NT2/D1 (cell line): ENCODE results near the gene PPM1A.

ENCODE experiments used
- DNase-seq: peaks from one replicate; pipeline ENCODE4 v3.0.0-alpha.2; 2011; ENCODE audit warnings: low read depth, low spot score
- H3K27me3 ChIP-seq: 2 replicates; pipeline ENCODE4 v1.6.0; 2011; ENCODE audit warnings: mild to moderate bottlenecking; ENCODE audit not compliant: insufficient read length, insufficient read depth
- H3K36me3 ChIP-seq: 2 replicates; pipeline ENCODE4 v1.6.1; 2011; ENCODE audit warnings: mild to moderate bottlenecking, low read length, mixed read lengths; ENCODE audit not compliant: insufficient read depth, insufficient read length
- H3K4me1 ChIP-seq: 2 replicates; pipeline ENCODE4 v1.5.1; 2011; ENCODE audit not compliant: insufficient read depth, insufficient read length
- H3K4me3 ChIP-seq: 2 replicates; pipeline ENCODE4 v1.5.1; 2011; ENCODE audit warnings: low read depth; ENCODE audit not compliant: insufficient read length
- H3K9ac ChIP-seq: 2 replicates; pipeline ENCODE4 v1.6.0; 2011; ENCODE audit warnings: low read depth; ENCODE audit not compliant: insufficient read length
- H3K9me3 ChIP-seq: 2 replicates; pipeline ENCODE4 v1.5.1; 2011; ENCODE audit warnings: mild to moderate bottlenecking, low read length; ENCODE audit not compliant: insufficient read depth
- SUZ12 ChIP-seq: IDR thresholded peaks from 2 replicates; pipeline ENCODE4 v1.6.1; 2011; ENCODE audit not compliant: insufficient read length, insufficient read depth; ENCODE audit errors: extremely low read depth
- YY1 ChIP-seq: IDR thresholded peaks from 2 replicates; pipeline ENCODE4 v1.6.1; 2011; ENCODE audit not compliant: insufficient read length, insufficient read depth
- ZNF274 ChIP-seq: IDR thresholded peaks from 2 replicates; pipeline ENCODE4 v1.6.1; 2011; ENCODE audit warnings: mild to moderate bottlenecking, low read depth, low read length

Gene PPM1A

GRCh38 chr14:60288279-60288678, 39.3 kb downstream of the PPM1A start:
- no peaks in the 10 kb centered on the region for H3K9me3 ChIP-seq
- H3K27me3 ChIP-seq: no peaks in the 10 kb centered on the region
- TF ChIP-seq SUZ12: no peak
- no peak for DNase-seq
- H3K4me1 ChIP-seq: no peaks in the 10 kb centered on the region
- no peak overlapping the region for H3K9ac ChIP-seq
- H3K36me3 ChIP-seq: peaks cover 21% of the 10 kb centered on the region
- no peak overlapping the region for H3K4me3 ChIP-seq

GRCh38 chr14:60294411-60295069, 45.5 kb downstream of the PPM1A start:
- TF ChIP-seq SUZ12: no peak
- no peak for TF ChIP-seq ZNF274
- no peak for TF ChIP-seq YY1
- Histone ChIP-seq H3K9me3 (no peaks in the 10 kb centered on the region), H3K36me3 (peaks cover 13% of the 10 kb centered on the region), H3K9ac (no peak overlapping the region), H3K27me3 (no peaks in the 10 kb centered on the region), H3K4me1 (no peaks in the 10 kb centered on the region), H3K4me3 (no peak overlapping the region)
- DNase-seq: no peak

- Histone ChIP-seq H3K9ac (no peak overlapping the region), H3K36me3 (no peaks in the 10 kb centered on the region), H3K27me3 (no peaks in the 10 kb centered on the region), H3K9me3 (no peaks in the 10 kb centered on the region), H3K4me1 (peaks cover 2% of the 10 kb centered on the region), H3K4me3 (no peak overlapping the region)
- no peak for TF ChIP-seq SUZ12
- TF ChIP-seq YY1: no peak
- no peak for TF ChIP-seq ZNF274
- DNase-seq: no peak
Measured at GRCh38 chr14:60300019-60300418, 51.0 kb downstream of the PPM1A start.

DNA sequence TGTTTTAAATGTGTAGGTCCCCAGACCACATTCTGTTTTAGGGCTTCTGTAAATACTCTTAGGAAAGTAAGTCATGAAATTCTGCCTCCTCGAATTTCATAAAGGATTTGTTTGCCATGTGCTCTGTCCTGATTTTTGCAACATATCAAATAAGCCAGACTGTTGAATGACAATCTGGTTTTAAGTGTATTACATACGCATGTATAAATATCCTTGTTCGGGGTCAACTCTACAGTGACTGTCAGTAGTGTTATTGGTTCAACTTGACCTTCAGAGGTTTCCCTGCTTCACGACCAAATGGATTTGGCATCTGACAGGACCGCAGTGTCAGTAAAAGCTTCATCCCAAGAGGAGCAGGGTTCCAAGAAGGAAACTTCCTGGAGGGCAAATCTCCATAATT, 52.7 kb downstream of the PPM1A start:
- no peak overlapping the region for H3K9ac ChIP-seq
- TF ChIP-seq YY1 (no peak), SUZ12 (no peak), ZNF274 (no peak)

DNA sequence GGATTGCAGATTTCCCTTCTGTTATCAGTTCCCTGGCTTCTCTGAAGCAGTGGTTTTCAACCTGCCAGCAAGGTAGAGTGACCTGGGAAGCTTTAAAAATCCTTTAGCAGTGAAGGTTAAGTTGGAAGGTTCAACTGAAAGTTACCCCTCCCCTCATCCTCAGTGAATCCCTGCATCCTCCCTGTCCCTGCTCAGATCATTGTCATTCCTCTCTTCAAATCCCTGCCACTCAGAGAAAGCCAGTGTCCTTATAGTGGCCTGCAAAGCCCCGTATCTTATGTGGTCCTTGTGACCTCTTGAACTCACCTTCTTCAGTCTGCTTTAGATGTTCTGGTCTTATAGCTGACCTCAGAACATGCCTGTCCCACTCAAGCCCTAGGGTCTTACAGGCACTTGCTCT, 53.6 kb downstream of the PPM1A start:
- H3K27me3 ChIP-seq: no peaks in the 10 kb centered on the region
- no peak for DNase-seq
- H3K9ac ChIP-seq: no peak overlapping the region
- H3K4me3 ChIP-seq: no peak overlapping the region
- no peaks in the 10 kb centered on the region for H3K36me3 ChIP-seq
- H3K4me1 ChIP-seq: peaks cover 2% of the 10 kb centered on the region
- TF ChIP-seq SUZ12 (no peak), YY1 (no peak), ZNF274 (no peak)
- no peaks in the 10 kb centered on the region for H3K9me3 ChIP-seq

More for the DNA sequence above, 52.7 kb downstream of the PPM1A start:
- DNase-seq: no peak
- Histone ChIP-seq H3K9me3 (no peaks in the 10 kb centered on the region), H3K4me3 (no peak overlapping the region), H3K4me1 (peaks cover 2% of the 10 kb centered on the region), H3K36me3 (no peaks in the 10 kb centered on the region), H3K27me3 (no peaks in the 10 kb centered on the region)

GRCh38 chr14:60303745-60304144, 54.7 kb downstream of the PPM1A start:
- Histone ChIP-seq H3K4me3 (no peak overlapping the region), H3K9me3 (no peaks in the 10 kb centered on the region), H3K4me1 (peaks cover 2% of the 10 kb centered on the region), H3K27me3 (no peaks in the 10 kb centered on the region), H3K9ac (no peak overlapping the region), H3K36me3 (no peaks in the 10 kb centered on the region)
- no peak for DNase-seq
- TF ChIP-seq YY1: no peak
- TF ChIP-seq SUZ12: no peak
- TF ChIP-seq ZNF274: no peak

- TF ChIP-seq YY1: no peak
- TF ChIP-seq SUZ12: no peak
- TF ChIP-seq ZNF274: no peak
- H3K4me1 ChIP-seq: peaks cover 2% of the 10 kb centered on the region
- DNase-seq: no peak
Measured at GRCh38 chr14:60304509-60304908, 55.5 kb downstream of the PPM1A start.

GRCh38 chr14:60309867-60310552, 61.0 kb downstream of the PPM1A start:
- H3K9ac ChIP-seq: no peak overlapping the region
- no peaks in the 10 kb centered on the region for H3K27me3 ChIP-seq
- no peaks in the 10 kb centered on the region for H3K36me3 ChIP-seq
- DNase-seq: no peak
- H3K4me3 ChIP-seq: no peak overlapping the region
- peaks cover 2% of the 10 kb centered on the region for H3K4me1 ChIP-seq
- TF ChIP-seq ZNF274: no peak
- no peak for TF ChIP-seq YY1
- H3K9me3 ChIP-seq: no peaks in the 10 kb centered on the region

More at GRCh38 chr14:60304509-60304908, 55.5 kb downstream of the PPM1A start:
- Histone ChIP-seq H3K9ac (no peak overlapping the region), H3K9me3 (no peaks in the 10 kb centered on the region), H3K4me3 (no peak overlapping the region), H3K36me3 (no peaks in the 10 kb centered on the region), H3K27me3 (no peaks in the 10 kb centered on the region)
